Mucosa of rectum (tissue), 2 donors: ENCODE results near the gene LRIG1.
A peak's percentile ranks its signal among the peaks of the same experiment; 100 is the strongest.

Source experiments
- H3K27ac ChIP-seq, 2 donors: one replicate each; pipeline ENCODE4 v1.7.0; 2013; ENCODE audit warnings: inconsistent platforms in 2 of 2, low read depth in 2 of 2, low read length in 2 of 2
- H3K27me3 ChIP-seq, 2 donors: one replicate each; pipeline ENCODE4 v1.7.0; 2013; ENCODE audit warnings: low read length in 2 of 2; ENCODE audit not compliant: control insufficient read depth in 2 of 2, insufficient read depth in 2 of 2
- H3K36me3 ChIP-seq, 2 donors: one replicate each; pipeline ENCODE4 v1.7.0; 2013; ENCODE audit warnings: low read length in 2 of 2; ENCODE audit not compliant: control insufficient read depth in 2 of 2, insufficient read depth in 2 of 2
- H3K4me1 ChIP-seq, 2 donors: one replicate each; pipeline ENCODE4 v1.7.0; 2013; ENCODE audit warnings: low read length in 2 of 2, mild to moderate bottlenecking in 1 of 2; ENCODE audit not compliant: control insufficient read depth in 2 of 2, insufficient read depth in 2 of 2
- H3K4me3 ChIP-seq, 2 donors: one replicate each; pipeline ENCODE4 v1.7.0; 2013; ENCODE audit warnings: low read length in 2 of 2
- H3K9ac ChIP-seq, 2 donors: one replicate each; pipeline ENCODE4 v1.7.0; 2013; ENCODE audit warnings: low read length in 2 of 2, low read depth in 1 of 2, mild to moderate bottlenecking in 1 of 2
- H3K9me3 ChIP-seq, 2 donors: one replicate each; pipeline ENCODE4 v1.7.0; 2013; ENCODE audit warnings: low read length in 2 of 2; ENCODE audit not compliant: control insufficient read depth in 2 of 2
- donor health status: healthy.
- donor health status: Normal muscosa, but diverticular disease.

The LRIG1 gene

DNA sequence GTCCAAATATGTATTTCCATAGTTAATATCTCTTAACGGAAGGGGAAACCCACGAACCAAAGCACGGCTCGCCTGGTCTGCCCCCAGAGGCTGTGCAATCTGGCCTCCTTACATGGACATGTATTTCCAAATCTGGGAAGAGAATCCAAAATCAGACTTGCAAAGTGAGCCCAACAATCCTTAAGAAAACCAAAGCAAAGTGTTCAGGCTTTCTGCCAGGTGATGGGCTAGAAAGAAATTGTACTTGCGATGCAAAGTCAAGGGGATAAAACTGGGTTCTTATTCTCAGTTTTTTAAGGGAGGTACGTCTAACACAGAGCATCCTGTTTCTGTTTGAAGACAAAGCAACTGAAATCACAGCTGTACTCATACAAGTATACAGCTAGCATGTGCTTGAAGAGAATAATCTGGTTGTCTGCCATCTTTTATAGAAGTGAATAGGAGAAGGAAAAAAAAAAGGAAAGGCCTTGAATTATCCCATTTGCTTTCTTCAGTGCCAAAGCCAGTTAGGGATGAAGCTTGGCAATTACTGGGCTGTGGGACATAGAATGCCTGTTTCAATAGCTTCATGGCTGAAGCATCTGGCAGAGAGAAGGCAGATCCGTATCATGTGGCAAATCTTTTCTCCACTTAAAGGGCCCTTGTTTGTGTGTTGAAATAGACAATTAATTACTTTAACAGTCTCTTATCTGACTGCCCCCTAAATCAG, 48.4 kb downstream of the LRIG1 start:
- Histone ChIP-seq H3K4me3 (no peak overlapping the region), H3K27ac (no peak overlapping the region), H3K9me3 (no peaks in the 10 kb centered on the region), H3K27me3 (no peaks in the 10 kb centered on the region), H3K4me1 (peaks cover 13 to 20% of the 10 kb centered on the region in 2 donors), H3K36me3 (peaks cover 9 to 16% of the 10 kb centered on the region in 2 donors), H3K9ac (no peak overlapping the region)

DNA sequence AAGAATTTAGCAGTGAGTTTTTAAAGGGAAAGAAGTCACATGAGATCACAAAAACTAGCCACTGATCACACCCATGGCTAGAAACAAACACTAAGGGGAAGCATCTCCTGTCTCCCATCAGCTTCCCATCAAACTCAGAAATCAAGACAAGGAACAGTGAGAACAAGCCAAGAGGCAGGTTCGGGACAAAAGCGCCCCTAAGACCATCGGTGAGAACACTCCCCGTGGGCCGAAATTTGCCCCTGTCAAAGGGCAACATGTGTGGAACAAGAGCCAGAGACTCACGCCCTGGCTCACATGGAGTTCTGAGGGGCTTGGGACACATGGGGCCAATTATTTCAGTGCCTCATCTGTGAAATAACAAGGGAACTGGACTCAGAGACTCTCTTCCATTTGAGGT, 49.1 kb downstream of the LRIG1 start:
- Histone ChIP-seq H3K9ac (no peak overlapping the region), H3K27ac (peak overlapping the region in 1 of 2 donors; percentile 21), H3K9me3 (no peaks in the 10 kb centered on the region), H3K27me3 (no peaks in the 10 kb centered on the region), H3K4me3 (no peak overlapping the region), H3K36me3 (peaks cover 3 to 16% of the 10 kb centered on the region in 2 donors), H3K4me1 (peaks cover 13 to 20% of the 10 kb centered on the region in 2 donors)

DNA sequence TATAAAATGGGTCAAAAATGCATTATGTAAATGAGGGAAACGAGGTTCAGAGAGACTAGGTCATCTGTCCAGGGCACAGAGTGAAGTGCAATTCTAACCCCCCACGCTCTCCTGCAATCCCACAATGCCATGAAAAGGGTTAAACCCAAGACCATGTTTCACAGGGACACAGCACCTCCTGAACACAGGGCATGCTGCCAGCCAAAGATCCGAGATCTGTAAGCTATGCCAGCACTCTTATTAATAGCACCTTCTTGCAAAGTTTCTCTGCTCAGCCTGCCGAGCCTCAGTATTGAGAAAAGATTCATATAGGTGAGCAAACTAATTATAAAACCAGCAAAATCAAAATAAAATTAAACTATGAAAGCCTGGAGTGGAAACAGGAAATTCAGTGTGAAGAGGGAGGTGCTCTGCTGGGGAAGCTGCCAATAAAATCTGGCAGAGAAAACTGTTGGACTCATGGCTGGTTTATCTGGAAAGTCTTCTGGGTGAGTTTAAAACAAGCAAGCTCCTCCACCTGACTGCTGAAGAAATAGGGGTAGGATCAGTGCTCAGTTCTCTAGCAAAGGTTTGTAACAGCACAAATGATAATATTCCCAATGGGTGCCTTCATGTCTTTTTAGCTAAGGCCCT, 50.3 kb downstream of the LRIG1 start:
- H3K27ac ChIP-seq = peak overlapping the region; percentile 54 to 57
- peaks cover 3 to 16% of the 10 kb centered on the region in 2 donors for H3K36me3 ChIP-seq
- H3K9ac ChIP-seq = peak overlapping the region in 1 of 2 donors; percentile 26
- H3K27me3 ChIP-seq = no peaks in the 10 kb centered on the region
- H3K4me3 ChIP-seq = peak overlapping the region in 1 of 2 donors; percentile 51
- peaks cover 20 to 23% of the 10 kb centered on the region in 2 donors for H3K4me1 ChIP-seq
- no peaks in the 10 kb centered on the region for H3K9me3 ChIP-seq

DNA sequence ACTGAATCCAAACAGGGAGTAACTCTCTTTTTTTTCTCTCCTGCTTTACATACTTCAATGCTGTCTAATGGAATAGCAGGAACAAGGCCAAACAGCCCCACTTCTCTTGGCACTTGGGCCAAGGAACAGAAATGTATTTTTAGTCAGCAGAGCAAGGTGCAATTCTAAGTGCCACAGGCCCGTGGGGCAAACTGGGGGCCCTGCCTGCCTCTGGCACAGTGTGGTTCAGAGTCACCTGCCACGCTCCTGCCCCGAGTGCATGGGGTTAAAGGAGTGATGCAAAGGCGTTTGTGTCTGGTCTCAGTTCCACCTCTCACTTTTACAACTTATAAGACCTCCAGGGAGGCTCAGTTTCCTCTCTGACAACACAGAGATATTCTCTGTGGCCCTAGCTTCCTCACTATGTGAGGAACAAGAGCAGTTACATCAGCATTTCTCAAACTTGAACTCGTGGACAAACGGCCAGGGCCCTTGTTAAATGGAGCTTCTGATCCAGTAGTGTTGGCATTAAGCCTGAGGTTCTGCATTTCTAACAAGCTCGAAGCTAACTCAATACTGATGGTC, 51.3 kb downstream of the LRIG1 start:
- peaks cover 26 to 28% of the 10 kb centered on the region in 2 donors for H3K4me1 ChIP-seq
- H3K36me3 ChIP-seq = peaks cover 3 to 16% of the 10 kb centered on the region in 2 donors
- no peak overlapping the region for H3K9ac ChIP-seq
- peak overlapping the region in 1 of 2 donors; percentile 12 for H3K27ac ChIP-seq
- H3K27me3 ChIP-seq = no peaks in the 10 kb centered on the region
- no peaks in the 10 kb centered on the region for H3K9me3 ChIP-seq
- H3K4me3 ChIP-seq = no peak overlapping the region

DNA sequence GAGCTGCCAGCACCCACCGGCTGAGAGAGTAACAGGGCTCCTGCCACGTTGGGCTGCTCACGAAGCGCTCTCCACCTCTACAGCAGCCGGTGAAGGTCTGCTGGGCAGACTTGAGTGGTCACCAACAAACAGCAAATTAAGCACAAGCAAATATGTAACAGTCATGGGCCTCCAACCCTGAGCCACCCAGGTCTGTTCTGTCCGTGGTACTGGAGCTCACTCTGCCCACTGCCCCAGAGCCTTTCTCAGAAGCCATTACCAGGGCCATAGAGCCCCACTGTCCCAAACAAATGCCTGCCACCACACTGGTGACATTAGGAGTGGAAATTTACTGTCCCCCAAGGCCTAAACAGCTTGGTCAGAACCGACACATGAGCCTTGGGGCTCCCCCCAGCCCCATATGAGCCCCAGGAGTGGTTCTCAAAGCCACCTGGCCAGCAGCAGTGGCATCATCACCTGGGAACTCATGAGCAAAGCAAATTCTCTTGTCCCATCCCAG, 56.6 kb downstream of the LRIG1 start:
- Histone ChIP-seq H3K27me3 (no peaks in the 10 kb centered on the region), H3K4me1 (peaks cover 40 to 59% of the 10 kb centered on the region in 2 donors), H3K9me3 (no peaks in the 10 kb centered on the region), H3K4me3 (no peak overlapping the region), H3K27ac (peak overlapping the region in 1 of 2 donors; percentile 9), H3K36me3 (peaks cover 0 to 7% of the 10 kb centered on the region in 2 donors), H3K9ac (no peak overlapping the region)

DNA sequence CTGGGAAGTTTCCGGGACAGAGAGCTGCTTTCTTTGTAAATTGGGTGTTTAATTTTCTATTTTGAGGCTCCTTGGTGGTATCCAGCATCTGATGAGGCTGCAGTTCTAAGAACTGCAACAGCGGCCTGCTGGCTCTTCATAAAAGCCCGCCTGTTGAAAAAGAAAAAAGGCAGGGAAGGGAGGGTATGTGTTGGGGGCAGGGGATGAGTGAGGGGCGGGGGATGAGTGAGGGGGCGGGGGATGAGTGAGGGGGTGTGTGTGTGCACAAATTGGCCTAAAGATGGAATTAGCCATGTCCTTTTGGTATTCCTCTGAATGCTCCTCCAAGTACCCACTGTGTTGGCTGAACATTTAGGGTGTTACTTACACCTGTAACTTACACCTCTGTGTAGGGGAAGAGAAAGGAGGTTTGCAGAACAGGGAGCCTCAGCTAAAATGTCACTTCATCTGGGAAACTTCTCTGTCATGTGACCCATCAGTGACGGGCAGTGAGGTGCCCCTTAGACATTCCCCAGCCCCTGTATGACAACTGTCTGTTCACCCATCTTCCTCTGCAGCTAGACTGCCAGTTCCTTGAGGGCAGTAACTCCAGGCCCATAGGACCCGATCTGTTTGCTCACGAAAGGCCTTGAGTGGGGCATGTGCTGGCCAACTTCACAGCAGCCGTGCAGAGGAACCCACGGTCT, 57.6 kb downstream of the LRIG1 start:
- H3K9me3 ChIP-seq = no peaks in the 10 kb centered on the region
- no peak overlapping the region for H3K4me3 ChIP-seq
- H3K9ac ChIP-seq = peak overlapping the region in 1 of 2 donors; percentile 52
- H3K36me3 ChIP-seq = peaks cover 0 to under 1% of the 10 kb centered on the region in 2 donors
- H3K4me1 ChIP-seq = peaks cover 40 to 59% of the 10 kb centered on the region in 2 donors
- H3K27me3 ChIP-seq = no peaks in the 10 kb centered on the region
- H3K27ac ChIP-seq = peak overlapping the region; percentile 77 to 82

DNA sequence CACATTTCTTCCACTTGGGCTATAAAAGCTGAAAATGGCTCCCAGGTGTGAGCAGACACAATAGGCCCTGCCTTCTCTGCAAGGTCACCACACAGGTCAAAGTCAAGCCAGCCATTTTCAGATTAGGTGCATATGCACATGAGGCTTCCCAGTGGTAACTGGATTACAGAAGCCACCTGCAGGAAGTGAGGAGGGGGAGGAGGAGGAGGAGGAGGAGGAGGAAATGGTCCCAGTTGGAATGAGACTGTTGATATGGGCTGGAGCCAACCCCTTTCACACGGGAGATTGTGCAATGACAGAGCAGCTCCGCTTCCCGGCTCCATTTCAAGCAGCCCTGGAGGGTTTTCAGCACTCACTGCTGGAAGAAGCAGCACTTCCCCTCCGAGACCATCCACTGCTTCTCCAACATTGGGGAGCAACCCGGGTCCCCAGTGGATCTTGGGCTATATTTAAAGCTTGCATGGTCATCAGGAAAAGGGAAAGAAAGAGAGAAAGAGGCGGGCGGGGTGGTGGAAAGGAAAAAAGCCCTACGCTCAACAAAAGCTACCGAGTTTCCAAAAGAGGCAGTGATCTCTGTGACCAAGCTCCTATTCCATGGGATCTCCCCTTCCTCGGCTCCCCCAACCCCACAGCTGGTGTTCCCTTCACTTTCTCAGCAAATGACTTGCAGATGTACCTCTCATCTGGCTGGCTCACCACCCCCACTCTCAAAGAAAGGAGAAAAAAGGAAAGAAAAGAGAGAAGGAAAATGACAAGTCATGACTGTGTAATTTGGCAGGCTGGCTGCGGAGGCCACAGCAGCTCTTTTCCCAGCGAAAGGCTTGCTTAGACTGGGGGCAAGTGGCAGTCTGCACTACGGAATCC, 58.3 kb downstream of the LRIG1 start:
- Histone ChIP-seq H3K4me1 (peaks cover 40 to 59% of the 10 kb centered on the region in 2 donors), H3K27me3 (no peaks in the 10 kb centered on the region), H3K27ac (peak overlapping the region; percentile 77 to 82), H3K36me3 (no peaks in the 10 kb centered on the region), H3K9me3 (no peaks in the 10 kb centered on the region), H3K9ac (peak overlapping the region; percentile 52 to 61), H3K4me3 (peak overlapping the region in 1 of 2 donors; percentile 49)

DNA sequence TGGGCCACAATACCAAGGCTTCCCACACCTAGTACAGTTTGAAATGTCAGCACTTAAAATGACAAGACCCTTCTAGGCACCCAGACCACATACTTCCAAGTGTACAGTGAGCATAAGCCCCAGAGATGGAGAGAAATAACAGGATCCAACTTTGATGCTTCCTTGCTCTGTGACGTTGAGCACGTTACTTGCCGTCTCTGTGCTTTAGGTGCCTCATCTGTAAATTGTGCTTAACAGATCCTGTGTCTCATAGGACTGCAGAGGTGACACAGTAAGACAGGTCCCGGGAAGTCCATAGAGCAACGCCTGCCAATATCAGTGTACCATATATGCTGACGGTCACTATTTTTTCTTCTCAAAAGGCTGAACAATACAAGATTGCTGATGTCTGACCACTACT, 59.1 kb downstream of the LRIG1 start:
- H3K27me3 ChIP-seq = no peaks in the 10 kb centered on the region
- no peaks in the 10 kb centered on the region for H3K36me3 ChIP-seq
- no peak overlapping the region for H3K4me3 ChIP-seq
- peaks cover 40 to 59% of the 10 kb centered on the region in 2 donors for H3K4me1 ChIP-seq
- no peaks in the 10 kb centered on the region for H3K9me3 ChIP-seq
- peak overlapping the region in 1 of 2 donors; percentile 6 for H3K9ac ChIP-seq
- H3K27ac ChIP-seq = peak overlapping the region; percentile 77 to 82

DNA sequence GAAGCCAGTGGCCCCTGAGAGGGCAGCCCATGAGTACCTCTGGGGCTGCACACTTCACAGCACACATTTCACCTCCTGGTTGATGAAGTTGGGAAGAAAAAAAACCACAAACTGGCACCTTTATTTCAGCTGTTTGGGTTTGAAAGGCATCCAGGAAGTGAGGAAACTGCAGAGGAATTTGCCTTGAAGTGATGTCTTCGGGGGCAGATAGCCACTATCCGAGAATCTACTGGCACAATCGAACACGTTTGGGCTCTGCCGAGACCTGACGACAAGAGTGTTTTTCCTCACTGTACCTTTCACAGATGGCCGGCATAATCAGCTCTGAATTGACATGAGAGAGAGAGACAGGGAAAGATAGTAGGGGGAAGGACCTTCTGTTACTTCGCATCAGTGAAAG, 59.7 kb downstream of the LRIG1 start:
- H3K9ac ChIP-seq = peak overlapping the region in 1 of 2 donors; percentile 6

More for the DNA sequence above, 59.7 kb downstream of the LRIG1 start:
- H3K4me1 ChIP-seq = peaks cover 40 to 59% of the 10 kb centered on the region in 2 donors
- H3K4me3 ChIP-seq = no peak overlapping the region
- H3K27ac ChIP-seq = no peak overlapping the region
- no peaks in the 10 kb centered on the region for H3K9me3 ChIP-seq
- no peaks in the 10 kb centered on the region for H3K27me3 ChIP-seq
- no peaks in the 10 kb centered on the region for H3K36me3 ChIP-seq
